ENCODE measurements around the gene CTDSPL.

The CTDSPL gene

GRCh38 chr3:37892927-37893600 is 31.4 kb downstream of the CTDSPL start:
- no peak for DNase-seq

- DNase-seq = no peak
Measured at GRCh38 chr3:37896827-37897226, 35.1 kb downstream of the CTDSPL start.

DNA sequence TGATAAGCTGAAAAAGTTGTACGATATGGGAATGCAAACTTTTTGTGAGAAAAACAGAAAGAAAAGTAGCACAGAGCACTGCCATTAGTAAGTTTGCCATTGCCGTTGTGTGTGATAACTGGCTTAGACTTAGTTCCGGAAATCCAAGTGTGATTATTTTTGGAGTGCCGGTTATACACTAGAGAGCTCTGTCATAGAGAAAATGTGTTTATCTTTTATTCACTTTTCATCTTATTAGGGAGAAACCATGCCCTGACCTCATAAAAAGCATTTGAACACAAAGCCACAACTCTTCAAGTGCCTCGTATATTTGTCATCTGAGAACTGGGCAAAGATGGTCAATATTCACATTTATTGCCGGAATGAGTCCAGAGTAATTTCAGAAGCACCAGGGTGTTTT is 36.1 kb downstream of the CTDSPL start:
- DNase-seq = no peak

- DNase-seq = no peak
Measured at GRCh38 chr3:37898424-37898823, 36.7 kb downstream of the CTDSPL start.

- DNase-seq = no peak
Measured at GRCh38 chr3:37899101-37899707, 37.5 kb downstream of the CTDSPL start.

DNA sequence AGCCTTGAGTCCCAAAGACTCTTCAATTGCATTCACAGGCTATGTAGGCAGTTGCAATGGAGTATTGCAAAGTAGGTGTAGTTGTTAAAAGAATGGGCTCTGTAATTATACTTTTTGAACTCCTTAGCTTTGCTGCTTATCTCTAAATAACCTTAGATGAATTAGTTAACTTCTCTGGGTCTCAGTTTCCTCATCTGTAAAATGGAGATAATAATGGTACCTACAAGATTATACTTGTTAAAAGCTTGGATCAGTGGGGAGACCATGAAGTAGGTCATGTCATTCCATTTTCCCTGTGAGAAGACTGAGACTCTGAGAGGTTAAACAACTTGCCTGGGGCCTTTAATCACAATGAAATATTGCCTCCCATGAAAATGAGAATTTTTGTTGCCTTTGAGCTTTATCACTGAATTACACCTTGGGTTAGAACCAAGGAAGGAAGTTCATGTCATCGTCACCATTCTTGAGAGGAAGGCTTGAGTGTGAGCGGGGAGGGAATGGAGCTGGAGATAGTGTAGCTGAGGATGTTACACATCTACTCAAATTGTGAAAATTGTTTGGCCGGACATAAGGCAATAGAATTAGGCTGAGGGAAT is 38.1 kb downstream of the CTDSPL start:
- no peak for DNase-seq

- no peak for DNase-seq
Measured at GRCh38 chr3:37901721-37902120, 40.0 kb downstream of the CTDSPL start.

- DNase-seq = no peak
Measured at GRCh38 chr3:37902674-37903073, 41.0 kb downstream of the CTDSPL start.

DNA sequence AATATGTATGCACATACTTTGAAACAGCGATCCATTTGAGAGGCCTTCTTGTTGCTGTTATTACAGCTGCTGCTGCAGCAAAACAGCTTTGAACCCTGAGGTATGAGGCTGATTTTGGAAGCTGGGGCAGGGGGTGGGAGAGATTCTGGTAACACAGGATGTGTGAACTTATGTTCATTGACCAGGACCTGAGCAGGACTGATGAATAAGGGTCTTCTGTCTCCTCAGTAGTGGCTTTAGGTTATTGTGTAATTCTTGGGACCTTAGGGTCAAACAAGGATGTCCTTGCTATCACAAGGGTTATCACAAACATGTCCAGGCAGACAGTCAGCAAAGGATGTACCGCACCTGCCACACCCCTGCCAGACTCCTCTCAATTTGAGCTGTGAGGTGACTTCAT is 41.6 kb downstream of the CTDSPL start:
- DNase-seq = no peak

DNA sequence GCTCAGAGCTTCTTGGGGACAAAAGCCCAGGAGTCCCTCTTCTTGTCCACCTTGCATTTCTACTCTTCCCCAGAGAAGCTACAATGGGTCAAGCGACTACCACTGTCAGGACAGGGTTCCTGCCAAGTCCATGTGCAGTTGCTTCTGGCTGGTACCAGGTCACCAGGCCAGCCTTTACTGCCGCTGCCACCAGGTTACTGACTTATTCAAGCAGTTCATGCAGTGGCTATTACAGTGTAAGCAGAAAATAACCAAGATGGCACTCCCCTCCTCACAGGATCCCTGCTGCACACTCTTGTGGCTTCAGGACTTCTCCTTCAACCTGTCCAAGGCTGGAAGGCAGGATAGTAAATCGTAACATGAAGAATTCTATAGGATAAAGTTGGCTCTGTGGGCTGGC is 42.1 kb downstream of the CTDSPL start:
- DNase-seq = no peak

- no peak for DNase-seq
Measured at GRCh38 chr3:37904601-37905000, 42.9 kb downstream of the CTDSPL start.

DNA sequence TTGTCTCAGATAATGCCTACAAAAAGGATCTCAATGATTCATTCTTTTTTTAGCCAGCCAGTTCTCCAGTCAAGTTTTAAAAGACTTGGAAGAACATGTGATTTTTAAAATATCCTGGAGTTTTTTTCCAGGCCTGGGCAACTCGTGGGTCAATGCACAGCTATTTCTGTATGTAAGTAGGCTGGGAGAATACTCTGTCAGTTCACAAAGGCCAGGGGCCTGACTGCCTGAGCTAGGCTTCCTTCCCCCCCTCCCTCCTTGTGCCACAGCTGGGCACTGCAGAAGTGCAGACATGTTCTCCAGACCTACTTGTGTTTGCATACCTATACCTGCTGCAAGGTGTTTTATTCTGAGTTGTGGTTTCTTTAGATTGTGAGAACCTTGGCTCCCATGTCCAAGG is 43.7 kb downstream of the CTDSPL start:
- DNase-seq = no peak

- no peak for DNase-seq
Measured at GRCh38 chr3:37905987-37906674, 44.5 kb downstream of the CTDSPL start.

GRCh38 chr3:37906734-37907282 is 45.1 kb downstream of the CTDSPL start:
- no peak for DNase-seq

GRCh38 chr3:37907371-37907770 is 45.7 kb downstream of the CTDSPL start:
- DNase-seq = no peak

DNA sequence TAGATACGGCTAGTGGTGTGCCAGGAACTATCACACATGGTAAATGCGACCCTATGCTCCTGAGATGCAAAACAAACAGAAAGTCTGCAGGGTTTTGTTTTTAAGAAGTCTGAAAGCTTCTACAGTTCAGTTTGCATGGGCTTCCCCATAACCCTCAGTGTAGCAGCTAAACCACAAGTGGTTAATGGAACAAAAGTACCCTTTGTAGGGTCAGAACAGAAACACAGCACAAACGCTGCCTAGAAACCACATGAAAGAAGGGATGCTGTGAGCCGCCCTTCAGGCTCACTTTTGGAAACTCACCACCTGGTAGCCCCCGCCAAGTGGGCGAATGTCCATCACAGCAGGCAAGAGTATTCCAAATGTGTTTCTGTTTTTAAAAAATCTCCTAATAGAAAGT is 46.2 kb downstream of the CTDSPL start:
- DNase-seq = no peak

GRCh38 chr3:37909067-37909911 is 47.6 kb downstream of the CTDSPL start:
- no peak for DNase-seq

- no peak for DNase-seq
Measured at GRCh38 chr3:37910671-37911400, 49.2 kb downstream of the CTDSPL start.

DNA sequence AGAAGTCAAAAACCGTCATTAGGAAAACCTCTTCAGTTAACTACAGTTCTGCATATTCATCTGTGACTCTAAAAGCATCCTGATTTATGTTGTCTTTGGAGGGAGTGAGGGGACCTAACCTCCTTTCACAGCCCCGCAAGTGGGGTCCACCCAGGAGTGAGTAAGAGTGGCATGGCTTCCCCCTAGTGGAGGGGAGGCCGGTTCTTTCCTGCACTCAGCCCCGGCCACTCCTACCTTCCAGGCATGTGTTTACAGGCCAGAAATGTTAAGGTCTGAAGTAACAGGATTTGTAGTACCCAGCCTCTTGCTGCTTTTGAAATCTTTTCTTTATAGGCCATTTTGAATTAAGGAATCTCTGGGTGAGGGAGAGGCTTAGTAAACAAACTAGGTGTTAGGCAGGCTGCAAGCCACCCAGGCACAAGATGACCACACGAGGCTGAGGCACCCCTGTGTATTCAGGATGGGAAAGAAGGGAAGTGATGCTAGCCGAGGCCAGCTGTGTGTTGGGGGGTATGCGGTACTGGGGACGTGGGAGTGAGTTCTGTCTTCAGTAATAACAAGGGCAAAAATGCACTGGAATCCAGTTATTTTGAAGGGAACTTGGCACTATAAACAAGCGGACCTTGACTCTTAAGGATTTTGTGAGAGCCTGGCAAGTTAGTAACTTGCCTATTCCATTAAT is 50.5 kb downstream of the CTDSPL start:
- DNase-seq = no peak

GRCh38 chr3:37913522-37913921 is 51.8 kb downstream of the CTDSPL start:
- DNase-seq = no peak

DNA sequence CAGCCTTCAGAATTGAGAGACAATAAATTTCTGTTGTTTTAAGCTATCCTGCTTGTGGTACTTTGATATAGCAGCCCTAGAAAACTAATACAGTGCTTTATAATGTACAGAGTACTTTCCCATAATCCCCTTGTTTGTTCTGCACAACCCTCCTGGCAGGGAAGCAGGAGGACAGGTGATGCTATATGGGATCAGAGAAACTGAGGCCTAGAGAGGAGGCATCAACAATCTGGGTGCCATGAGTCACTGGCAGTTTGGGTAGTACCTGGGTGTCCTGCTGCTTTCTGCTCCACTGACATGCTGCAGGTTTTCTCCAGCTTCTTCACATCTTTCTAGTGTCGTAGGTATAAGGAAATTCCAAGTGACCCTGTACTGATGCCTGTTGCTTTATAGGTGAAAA is 55.0 kb downstream of the CTDSPL start:
- DNase-seq = no peak

All from left hindlimb (tissue), 1 donor.